Upper lobe of right lung (tissue), 1 donor: ENCODE data around the gene KLF1. TPM values are rescaled to one million over a fixed set of nuclear protein-coding genes. Genes with fewer than 3 reads are reported as not detected.

Experiments
- ATAC-seq: fragments of 200-7000 bp; cut with Tn5 transposase; one replicate; pipeline ENCODE4 v1.9.1; 2020; ENCODE audit warnings: mild to moderate bottlenecking, moderate library complexity
- DNase-seq: peaks from one replicate; pipeline ENCODE4 v3.0.0-alpha.2; 2020
- H3K27ac ChIP-seq: fragments of 200-600 bp; one replicate; pipeline ENCODE4 v1.8.0; 2022
- H3K27me3 ChIP-seq: fragments of 200-600 bp; one replicate; pipeline ENCODE4 v1.8.0; 2022; ENCODE audit warnings: mild to moderate bottlenecking
- H3K36me3 ChIP-seq: fragments of 200-600 bp; one replicate; pipeline ENCODE4 v1.8.0; 2022
- H3K4me1 ChIP-seq: fragments of 200-600 bp; one replicate; pipeline ENCODE4 v1.8.0; 2022
- H3K4me3 ChIP-seq: fragments of 200-600 bp; one replicate; pipeline ENCODE4 v1.8.0; 2022; ENCODE audit warnings: mild to moderate bottlenecking
- H3K9me3 ChIP-seq: fragments of 200-600 bp; one replicate; pipeline ENCODE4 v1.8.0; 2022
- CTCF ChIP-seq: fragments of 200-600 bp; IDR thresholded peaks from one replicate; pipeline ENCODE4 v1.8.0; 2022; ENCODE audit warnings: antibody characterized with exemption
- intact Hi-C: fragments of 100-400 bp; cut with DNase I; formaldehyde crosslinking; loops from one replicate; pipeline ENCODE4 v1.11.0; 2022
- total RNA-seq: library from RNA; stranded (reverse); fragmentation: NEBNext Ultra II Directional; extraction: Animal tissue kit (Norgen Biotek cat#: 25700); gene quantifications from one replicate; pipeline ENCODE4 v1.2.1, GENCODE V29; 2021
- donor health status: DM: no; HTN: yes; CAD: no; lungs with severe emphysema.

The KLF1 gene
- total RNA-seq, 1 donor from 2014 or later = not detected

GRCh38 chr19:12882589-12882988 lies 4.4 kb downstream of the KLF1 start:
- no peak for TF ChIP-seq CTCF
- no peak overlapping the region for H3K4me3 ChIP-seq
- DNase-seq (no peak), ATAC-seq (no peak)
- H3K4me1 ChIP-seq = peaks cover 17% of the 10 kb centered on the region
- H3K27ac ChIP-seq = no peak overlapping the region
- peaks cover 12% of the 10 kb centered on the region for H3K27me3 ChIP-seq
- H3K9me3 ChIP-seq = no peaks in the 10 kb centered on the region
- peaks cover 11% of the 10 kb centered on the region for H3K36me3 ChIP-seq
- intact Hi-C loops = no loop called here

- H3K4me3 ChIP-seq = peak within 1 kb of the TSS; percentile 84
- peaks cover 17% of the 10 kb centered on the region for H3K36me3 ChIP-seq
- H3K27me3 ChIP-seq = peaks cover 12% of the 10 kb centered on the region
- no peak for TF ChIP-seq CTCF
- peaks cover 17% of the 10 kb centered on the region for H3K4me1 ChIP-seq
- no peaks in the 10 kb centered on the region for H3K9me3 ChIP-seq
- intact Hi-C loops = no loop called here
- peak within 1 kb of the TSS; percentile 87 for H3K27ac ChIP-seq
- ATAC-seq (peak; percentile 91), DNase-seq (peak; percentile 99)
These were observed 5.7 kb downstream of the KLF1 start, which contains the start of gene DNASE2 for GRCh38 chr19:12881172-12881808. Gene DNASE2 (minus strand): TSS chr19:12881449. CDS start chr19:12881375, 74 bp downstream.

DNA sequence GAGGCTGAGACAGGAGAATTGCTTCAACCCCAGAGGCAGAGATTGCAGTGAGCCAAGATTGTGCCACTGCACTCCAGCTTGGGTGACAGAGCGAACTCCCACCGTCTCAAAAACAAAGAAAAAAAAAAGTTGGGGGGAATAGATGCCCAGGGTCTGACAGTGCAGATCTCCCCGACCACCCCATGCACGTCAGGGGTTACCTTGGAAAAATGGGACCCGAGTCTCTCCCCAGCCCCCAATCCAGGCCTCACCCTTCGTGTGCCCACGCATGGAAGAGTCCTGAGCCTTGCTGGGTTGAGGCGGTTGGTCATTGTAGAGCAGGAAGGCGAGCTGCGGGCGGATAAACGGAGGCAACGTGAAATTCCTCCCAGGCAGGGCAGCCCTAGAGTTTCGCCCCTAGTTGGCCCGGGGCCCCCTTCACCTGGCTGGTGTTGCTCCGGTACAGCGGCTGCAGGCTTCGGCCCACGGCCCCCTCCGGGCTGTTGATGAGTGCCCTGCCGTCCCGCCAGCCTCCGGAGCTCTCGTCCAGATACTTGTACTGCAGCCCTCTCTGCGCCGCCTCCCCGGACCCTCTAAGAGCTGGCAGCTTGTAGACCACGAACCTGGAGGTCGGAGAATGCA lies 6.3 kb downstream of the KLF1 start:
- peaks cover 12% of the 10 kb centered on the region for H3K27me3 ChIP-seq
- H3K36me3 ChIP-seq = peaks cover 22% of the 10 kb centered on the region
- no peak for TF ChIP-seq CTCF
- ATAC-seq (peak; percentile 8), DNase-seq (peak; percentile 78)
- H3K9me3 ChIP-seq = no peaks in the 10 kb centered on the region
- peaks cover 13% of the 10 kb centered on the region for H3K4me1 ChIP-seq
- peak overlapping the region; percentile 87 for H3K27ac ChIP-seq
- H3K4me3 ChIP-seq = peak overlapping the region; percentile 84
- intact Hi-C loops = no loop called here

- H3K36me3 ChIP-seq = peaks cover 22% of the 10 kb centered on the region
- H3K9me3 ChIP-seq = no peaks in the 10 kb centered on the region
- DNase-seq (no peak), ATAC-seq (no peak)
- intact Hi-C loops = no loop called here
- no peaks in the 10 kb centered on the region for H3K27me3 ChIP-seq
- no peak overlapping the region for H3K4me3 ChIP-seq
- no peaks in the 10 kb centered on the region for H3K4me1 ChIP-seq
- H3K27ac ChIP-seq = no peak overlapping the region
- no peak for TF ChIP-seq CTCF
These were observed 11.9 kb downstream of the KLF1 start for GRCh38 chr19:12875086-12875485.

- Histone ChIP-seq H3K36me3 (peaks cover 22% of the 10 kb centered on the region), H3K9me3 (no peaks in the 10 kb centered on the region), H3K4me3 (peak overlapping the region; percentile 19), H3K4me1 (no peaks in the 10 kb centered on the region), H3K27me3 (no peaks in the 10 kb centered on the region), H3K27ac (no peak overlapping the region)
- no peak for TF ChIP-seq CTCF
- no peak for DNase-seq
- no peak for ATAC-seq
- intact Hi-C loops = no loop called here
These were observed 12.9 kb downstream of the KLF1 start for GRCh38 chr19:12873891-12874745.
